SU-DHL-6 (cell line): ENCODE results near the gene BMERB1.

Experiments
- EZH2phosphoT487 ChIP-seq: fragments of 200-600 bp; sonication (generic), shearing (Covaris generic); conservative IDR thresholded peaks from 2 replicates; pipeline ENCODE4 v1.6.1; 2018; ENCODE audit warnings: mild to moderate bottlenecking, antibody characterized with exemption, low read length, moderate library complexity, mixed read lengths
- TF ChIP-seq, protein P1 (sequence below): fragments of 200-600 bp; sonication (generic); IDR thresholded peaks from one replicate; pipeline ENCODE4 v1.5.1; 2017; ENCODE audit warnings: antibody characterized with exemption, mild to moderate bottlenecking, low read length, moderate library complexity; ENCODE audit not compliant: insufficient read depth, poor library complexity, severe bottlenecking

DNA sequence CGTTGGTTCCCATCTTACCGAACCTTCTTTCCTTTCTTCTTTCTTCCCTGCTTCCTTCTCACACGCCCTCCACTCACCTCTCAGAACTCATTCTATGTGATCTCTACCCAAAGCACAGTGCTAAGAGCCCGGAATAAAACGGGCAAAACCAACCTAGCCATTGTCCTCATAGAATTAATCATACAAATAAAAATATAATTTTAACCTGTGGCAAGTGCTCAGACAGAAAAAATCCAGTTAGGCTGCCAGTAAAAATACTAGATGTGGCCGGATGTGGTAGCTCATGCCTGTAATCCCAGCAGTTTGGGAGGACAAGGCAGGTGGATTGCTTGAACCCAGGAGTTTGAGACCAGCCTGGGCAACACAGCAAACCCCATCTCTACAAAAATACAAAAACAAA lies 27.0 kb downstream of the BMERB1 start:
- TF ChIP-seq, protein P1, sequence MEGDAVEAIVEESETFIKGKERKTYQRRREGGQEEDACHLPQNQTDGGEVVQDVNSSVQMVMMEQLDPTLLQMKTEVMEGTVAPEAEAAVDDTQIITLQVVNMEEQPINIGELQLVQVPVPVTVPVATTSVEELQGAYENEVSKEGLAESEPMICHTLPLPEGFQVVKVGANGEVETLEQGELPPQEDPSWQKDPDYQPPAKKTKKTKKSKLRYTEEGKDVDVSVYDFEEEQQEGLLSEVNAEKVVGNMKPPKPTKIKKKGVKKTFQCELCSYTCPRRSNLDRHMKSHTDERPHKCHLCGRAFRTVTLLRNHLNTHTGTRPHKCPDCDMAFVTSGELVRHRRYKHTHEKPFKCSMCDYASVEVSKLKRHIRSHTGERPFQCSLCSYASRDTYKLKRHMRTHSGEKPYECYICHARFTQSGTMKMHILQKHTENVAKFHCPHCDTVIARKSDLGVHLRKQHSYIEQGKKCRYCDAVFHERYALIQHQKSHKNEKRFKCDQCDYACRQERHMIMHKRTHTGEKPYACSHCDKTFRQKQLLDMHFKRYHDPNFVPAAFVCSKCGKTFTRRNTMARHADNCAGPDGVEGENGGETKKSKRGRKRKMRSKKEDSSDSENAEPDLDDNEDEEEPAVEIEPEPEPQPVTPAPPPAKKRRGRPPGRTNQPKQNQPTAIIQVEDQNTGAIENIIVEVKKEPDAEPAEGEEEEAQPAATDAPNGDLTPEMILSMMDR: no peak
- TF ChIP-seq EZH2phosphoT487: no peak
